ENCODE data around the gene STK4.

DNA sequence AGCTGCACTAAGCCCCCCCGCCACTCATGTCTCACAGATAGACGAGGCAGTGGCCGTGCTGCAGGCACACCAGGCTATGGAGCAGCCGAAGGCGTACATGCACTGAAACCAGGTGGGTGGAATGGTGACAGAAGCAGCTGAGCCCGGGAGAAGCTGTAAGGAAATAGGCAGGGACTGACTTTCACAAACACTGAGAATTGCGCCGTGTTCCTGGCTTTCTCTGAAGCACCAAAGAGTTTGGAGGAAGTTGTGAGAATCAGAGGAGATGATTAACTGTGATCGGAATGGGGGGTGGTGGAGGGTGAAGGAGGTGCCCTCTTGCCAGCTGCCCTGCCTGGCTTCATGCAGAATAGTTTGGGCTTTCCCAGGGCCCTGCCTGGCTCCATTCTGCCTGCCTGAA lies 27.7 kb upstream of the STK4 start:
- TF ChIP-seq RAD21 (conservative IDR thresholded peaks at IDR 0.05) (no peak), POLR2AphosphoS5 (IDR thresholded peaks at IDR 0.05) (no peak), SMC3 (conservative IDR thresholded peaks at IDR 0.05; ENCODE audit: poor library complexity) (no peak), EP300 (conservative IDR thresholded peaks at IDR 0.05; ENCODE audit: poor library complexity, severe bottlenecking) (no peak), TAF1 (IDR thresholded peaks at IDR 0.05; ENCODE audit: low read depth) (no peak), REST (IDR thresholded peaks at IDR 0.05; ENCODE audit: borderline replicate concordance) (no peak)
- TF ChIP-seq, protein P1, sequence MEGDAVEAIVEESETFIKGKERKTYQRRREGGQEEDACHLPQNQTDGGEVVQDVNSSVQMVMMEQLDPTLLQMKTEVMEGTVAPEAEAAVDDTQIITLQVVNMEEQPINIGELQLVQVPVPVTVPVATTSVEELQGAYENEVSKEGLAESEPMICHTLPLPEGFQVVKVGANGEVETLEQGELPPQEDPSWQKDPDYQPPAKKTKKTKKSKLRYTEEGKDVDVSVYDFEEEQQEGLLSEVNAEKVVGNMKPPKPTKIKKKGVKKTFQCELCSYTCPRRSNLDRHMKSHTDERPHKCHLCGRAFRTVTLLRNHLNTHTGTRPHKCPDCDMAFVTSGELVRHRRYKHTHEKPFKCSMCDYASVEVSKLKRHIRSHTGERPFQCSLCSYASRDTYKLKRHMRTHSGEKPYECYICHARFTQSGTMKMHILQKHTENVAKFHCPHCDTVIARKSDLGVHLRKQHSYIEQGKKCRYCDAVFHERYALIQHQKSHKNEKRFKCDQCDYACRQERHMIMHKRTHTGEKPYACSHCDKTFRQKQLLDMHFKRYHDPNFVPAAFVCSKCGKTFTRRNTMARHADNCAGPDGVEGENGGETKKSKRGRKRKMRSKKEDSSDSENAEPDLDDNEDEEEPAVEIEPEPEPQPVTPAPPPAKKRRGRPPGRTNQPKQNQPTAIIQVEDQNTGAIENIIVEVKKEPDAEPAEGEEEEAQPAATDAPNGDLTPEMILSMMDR (IDR thresholded peaks at IDR 0.05; ENCODE audit: poor library complexity, severe bottlenecking): no peak
